DND-41 (cell line): ENCODE results near the gene UBE2L6.

Source experiments
- ATAC-seq: fragments of 200-7000 bp; cut with Tn5 transposase; 3 replicates; pipeline ENCODE4 v1.9.1; 2021; ENCODE audit warnings: low read depth; ENCODE audit not compliant: insufficient read depth
- DNase-seq: peaks from one replicate; pipeline ENCODE4 v3.0.0-alpha.2; 2020
- H2AFZ ChIP-seq: 2 replicates; pipeline ENCODE4 v1.6.0; 2012; ENCODE audit warnings: low read depth, low read length
- H3K27ac ChIP-seq: 2 replicates; pipeline ENCODE4 v1.5.1; 2012; ENCODE audit warnings: low read length, inconsistent platforms
- H3K27me3 ChIP-seq: fragments of 200-600 bp; sonication (generic); 2 replicates; pipeline ENCODE4 v1.6.0; 2012; ENCODE audit warnings: low read length, mild to moderate bottlenecking, inconsistent platforms; ENCODE audit not compliant: insufficient read depth, poor library complexity
- H3K36me3 ChIP-seq: 2 replicates; pipeline ENCODE4 v1.5.1; 2012; ENCODE audit warnings: low read length, inconsistent platforms; ENCODE audit not compliant: insufficient read depth
- H3K4me1 ChIP-seq: 2 replicates; pipeline ENCODE4 v1.5.1; 2012; ENCODE audit warnings: mild to moderate bottlenecking, low read length; ENCODE audit not compliant: insufficient read depth
- H3K4me2 ChIP-seq: 2 replicates; pipeline ENCODE4 v1.6.0; 2012; ENCODE audit warnings: mild to moderate bottlenecking, moderate library complexity, low read length, inconsistent platforms; ENCODE audit not compliant: insufficient read depth
- H3K4me3 ChIP-seq, 2 experiments: fragments of 200-600 bp in 1 of 2; shearing (Covaris generic) in 1 of 2; 2 replicates each; pipeline ENCODE4 v1.5.1; 2012 to 2016; ENCODE audit warnings: inconsistent platforms in 2 of 2, low read length in 2 of 2, mild to moderate bottlenecking in 2 of 2, low read depth in 1 of 2, moderate library complexity in 1 of 2
- H3K79me2 ChIP-seq: 2 replicates; pipeline ENCODE4 v1.6.0; 2012; ENCODE audit warnings: low read length, inconsistent platforms; ENCODE audit not compliant: insufficient read depth
- H3K9ac ChIP-seq: 2 replicates; pipeline ENCODE4 v1.6.0; 2012; ENCODE audit warnings: low read depth, mild to moderate bottlenecking, inconsistent platforms, low read length, moderate library complexity
- H3K9me3 ChIP-seq: 2 replicates; pipeline ENCODE4 v1.5.1; 2012; ENCODE audit warnings: low read length, moderate library complexity, mild to moderate bottlenecking, inconsistent platforms; ENCODE audit not compliant: insufficient read depth, severe bottlenecking
- H4K20me1 ChIP-seq: 2 replicates; pipeline ENCODE4 v1.6.0; 2012; ENCODE audit warnings: low read length; ENCODE audit not compliant: insufficient read depth
- EZH2 ChIP-seq: IDR thresholded peaks from 3 replicates; pipeline ENCODE4 v1.6.1; 2012; ENCODE audit warnings: borderline replicate concordance, low read depth, mild to moderate bottlenecking, moderate library complexity, low read length, inconsistent platforms; ENCODE audit not compliant: severe bottlenecking
- TF ChIP-seq, protein P1 (sequence below): IDR thresholded peaks from 2 replicates; pipeline ENCODE4 v1.5.1; 2012; ENCODE audit warnings: borderline replicate concordance, low read length, moderate library complexity, mild to moderate bottlenecking; ENCODE audit not compliant: poor library complexity, severe bottlenecking; ENCODE audit errors: extremely low read depth

Gene UBE2L6

DNA sequence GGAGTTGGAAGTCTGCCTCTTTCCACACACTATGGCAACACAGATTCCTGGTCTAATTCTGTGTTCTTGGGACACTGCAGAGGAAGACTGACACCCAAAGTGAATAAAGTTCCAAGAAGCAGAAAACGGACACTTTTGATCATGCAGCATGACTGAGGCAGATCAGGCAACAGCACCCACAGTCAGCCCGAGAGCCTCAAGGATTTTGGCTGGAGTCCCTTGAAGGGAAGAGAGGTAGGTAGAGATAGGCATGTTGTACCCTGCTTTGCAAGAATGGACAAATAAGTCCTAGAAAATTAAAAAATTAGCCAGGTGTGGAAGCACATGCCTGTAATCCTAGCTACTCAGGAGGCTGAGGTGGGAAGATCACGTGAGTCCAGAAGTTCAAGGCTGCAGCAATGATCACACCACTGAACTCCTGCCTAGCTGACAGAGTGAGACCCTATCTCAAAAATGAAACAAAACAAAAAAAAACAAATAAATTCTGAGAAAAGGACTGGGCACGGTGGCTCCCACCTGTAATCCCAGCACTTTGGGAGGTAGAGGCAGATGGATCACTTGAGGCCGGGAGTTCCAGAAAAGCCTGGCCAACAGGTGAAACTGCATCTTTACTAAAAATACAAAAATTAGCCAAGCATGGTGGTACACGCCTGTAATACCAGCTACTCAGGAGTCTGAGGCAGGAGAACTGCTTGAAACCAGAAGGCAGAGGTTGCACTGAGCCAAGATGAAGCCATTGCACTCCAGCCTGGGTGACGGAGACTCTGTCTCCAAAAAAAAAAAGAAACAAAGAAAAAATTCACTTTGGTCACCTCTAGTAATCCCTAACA is 58.9 kb downstream of the UBE2L6 start:
- ATAC-seq (no peak), DNase-seq (no peak)
- H3K9me3 ChIP-seq: no peaks in the 10 kb centered on the region
- no peak overlapping the region for H3K4me2 ChIP-seq
- H3K9ac ChIP-seq: no peak overlapping the region
- H2AFZ ChIP-seq: no peak overlapping the region
- H3K4me3 ChIP-seq: no peak overlapping the region
- H3K27me3 ChIP-seq: no peaks in the 10 kb centered on the region
- H3K27ac ChIP-seq: no peak overlapping the region
- peaks cover 3% of the 10 kb centered on the region; the same call in 1 of the 2 replicates for H3K4me1 ChIP-seq
- H3K36me3 ChIP-seq: no peaks in the 10 kb centered on the region
- no peaks in the 10 kb centered on the region for H3K79me2 ChIP-seq
- no peaks in the 10 kb centered on the region for H4K20me1 ChIP-seq
- no peak for TF ChIP-seq EZH2
- TF ChIP-seq, protein P1, sequence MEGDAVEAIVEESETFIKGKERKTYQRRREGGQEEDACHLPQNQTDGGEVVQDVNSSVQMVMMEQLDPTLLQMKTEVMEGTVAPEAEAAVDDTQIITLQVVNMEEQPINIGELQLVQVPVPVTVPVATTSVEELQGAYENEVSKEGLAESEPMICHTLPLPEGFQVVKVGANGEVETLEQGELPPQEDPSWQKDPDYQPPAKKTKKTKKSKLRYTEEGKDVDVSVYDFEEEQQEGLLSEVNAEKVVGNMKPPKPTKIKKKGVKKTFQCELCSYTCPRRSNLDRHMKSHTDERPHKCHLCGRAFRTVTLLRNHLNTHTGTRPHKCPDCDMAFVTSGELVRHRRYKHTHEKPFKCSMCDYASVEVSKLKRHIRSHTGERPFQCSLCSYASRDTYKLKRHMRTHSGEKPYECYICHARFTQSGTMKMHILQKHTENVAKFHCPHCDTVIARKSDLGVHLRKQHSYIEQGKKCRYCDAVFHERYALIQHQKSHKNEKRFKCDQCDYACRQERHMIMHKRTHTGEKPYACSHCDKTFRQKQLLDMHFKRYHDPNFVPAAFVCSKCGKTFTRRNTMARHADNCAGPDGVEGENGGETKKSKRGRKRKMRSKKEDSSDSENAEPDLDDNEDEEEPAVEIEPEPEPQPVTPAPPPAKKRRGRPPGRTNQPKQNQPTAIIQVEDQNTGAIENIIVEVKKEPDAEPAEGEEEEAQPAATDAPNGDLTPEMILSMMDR: no peak

DNA sequence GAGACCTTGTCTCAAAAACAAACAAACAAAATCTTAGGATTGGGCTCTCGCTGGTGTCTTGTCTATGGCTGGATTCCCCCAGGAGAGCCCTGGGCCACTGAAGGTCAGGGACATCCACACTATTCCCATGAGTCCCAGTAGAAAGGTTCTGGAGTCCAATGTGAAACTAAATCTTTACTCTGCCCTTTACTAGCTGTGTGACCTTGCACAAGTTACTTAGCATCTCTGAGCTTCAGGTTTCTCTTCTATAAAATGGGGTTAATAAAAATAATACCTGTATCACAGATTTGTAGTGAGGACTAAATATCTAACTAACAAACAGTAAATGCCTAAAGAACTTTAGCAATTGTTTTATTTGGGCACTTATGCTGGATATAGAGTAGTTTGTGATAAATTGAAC is 61.0 kb downstream of the UBE2L6 start:
- no peak overlapping the region for H3K27ac ChIP-seq
- H3K4me2 ChIP-seq: no peak overlapping the region
- H3K4me1 ChIP-seq: no peaks in the 10 kb centered on the region
- ATAC-seq (no peak), DNase-seq (no peak)
- no peaks in the 10 kb centered on the region for H3K27me3 ChIP-seq
- no peaks in the 10 kb centered on the region for H3K9me3 ChIP-seq
- H4K20me1 ChIP-seq: no peaks in the 10 kb centered on the region
- H2AFZ ChIP-seq: no peak overlapping the region
- no peak for TF ChIP-seq EZH2
- TF ChIP-seq, protein P1: no peak
- no peak overlapping the region for H3K4me3 ChIP-seq
- no peaks in the 10 kb centered on the region for H3K79me2 ChIP-seq
- H3K9ac ChIP-seq: no peak overlapping the region
- H3K36me3 ChIP-seq: no peaks in the 10 kb centered on the region

DNA sequence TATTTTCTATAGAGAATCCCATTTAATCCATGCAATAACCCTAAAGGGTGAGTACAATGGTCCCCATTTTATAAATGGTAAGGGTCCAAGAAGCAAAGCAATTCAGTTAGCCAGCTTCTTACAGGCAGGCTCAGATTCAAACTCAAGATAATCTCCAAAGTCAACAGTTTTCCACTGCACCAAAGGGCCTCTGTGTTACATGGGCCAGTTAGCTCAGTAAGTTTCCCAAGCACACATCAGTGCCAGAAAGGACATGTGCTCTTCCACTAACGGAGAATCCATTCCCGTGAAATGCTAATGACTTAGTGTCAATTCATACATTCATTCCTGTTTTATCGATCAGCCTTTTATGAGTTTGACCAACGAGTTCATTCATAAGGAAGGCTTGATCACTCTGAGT is 63.0 kb downstream of the UBE2L6 start:
- no peaks in the 10 kb centered on the region for H3K27me3 ChIP-seq
- no peak for TF ChIP-seq EZH2
- TF ChIP-seq, protein P1: no peak
- no peaks in the 10 kb centered on the region for H4K20me1 ChIP-seq
- no peak overlapping the region for H3K9ac ChIP-seq
- no peak overlapping the region for H3K27ac ChIP-seq
- peaks cover 6% of the 10 kb centered on the region; the same call in 1 of the 2 replicates for H3K36me3 ChIP-seq
- no peak overlapping the region for H3K4me2 ChIP-seq
- no peaks in the 10 kb centered on the region for H3K4me1 ChIP-seq
- H2AFZ ChIP-seq: no peak overlapping the region
- ATAC-seq (no peak), DNase-seq (no peak)
- H3K4me3 ChIP-seq: no peak overlapping the region
- H3K9me3 ChIP-seq: no peaks in the 10 kb centered on the region
- H3K79me2 ChIP-seq: no peaks in the 10 kb centered on the region
